ENCODE measurements around the gene LMTK2.

Gene LMTK2

GRCh38 chr7:98178762-98179490 is 72.3 kb downstream of the LMTK2 start:
- Histone ChIP-seq H3K4me1 (no peaks in the 10 kb centered on the region), H3K27me3 (no peaks in the 10 kb centered on the region), H3K36me3 (no peaks in the 10 kb centered on the region), H3K4me3 (ENCODE audit: low read depth, low read length) (no peak overlapping the region), H3K9me3 (no peaks in the 10 kb centered on the region)
- TF ChIP-seq CTCF (IDR thresholded peaks at IDR 0.05; ENCODE audit: low read depth, low read length) = no peak
- DNase-seq = no peak

GRCh38 chr7:98180751-98181150 is 74.1 kb downstream of the LMTK2 start:
- TF ChIP-seq CTCF (IDR thresholded peaks at IDR 0.05; ENCODE audit: low read depth, low read length) = no peak

GRCh38 chr7:98185101-98185500 is 78.4 kb downstream of the LMTK2 start:
- H3K4me1 ChIP-seq = no peaks in the 10 kb centered on the region
- no peak overlapping the region for H3K4me3 ChIP-seq (ENCODE audit: low read depth, low read length)
- TF ChIP-seq CTCF (IDR thresholded peaks at IDR 0.05; ENCODE audit: low read depth, low read length) = no peak
- H3K36me3 ChIP-seq = no peaks in the 10 kb centered on the region
- no peak for DNase-seq
- no peaks in the 10 kb centered on the region for H3K9me3 ChIP-seq
- H3K27me3 ChIP-seq = no peaks in the 10 kb centered on the region

More at GRCh38 chr7:98180751-98181150, 74.1 kb downstream of the LMTK2 start:
- Histone ChIP-seq H3K9me3 (no peaks in the 10 kb centered on the region), H3K27me3 (no peaks in the 10 kb centered on the region), H3K36me3 (no peaks in the 10 kb centered on the region), H3K4me1 (no peaks in the 10 kb centered on the region), H3K4me3 (ENCODE audit: low read depth, low read length) (no peak overlapping the region)
- no peak for DNase-seq

GRCh38 chr7:98186452-98187137 is 79.9 kb downstream of the LMTK2 start:
- Histone ChIP-seq H3K36me3 (peaks cover 6% of the 10 kb centered on the region), H3K9me3 (no peaks in the 10 kb centered on the region), H3K4me3 (ENCODE audit: low read depth, low read length) (no peak overlapping the region), H3K27me3 (no peaks in the 10 kb centered on the region), H3K4me1 (no peaks in the 10 kb centered on the region)
- no peak for DNase-seq
- no peak for TF ChIP-seq CTCF (IDR thresholded peaks at IDR 0.05; ENCODE audit: low read depth, low read length)

- Histone ChIP-seq H3K4me3 (ENCODE audit: low read depth, low read length) (no peak overlapping the region), H3K4me1 (no peaks in the 10 kb centered on the region), H3K9me3 (no peaks in the 10 kb centered on the region), H3K27me3 (no peaks in the 10 kb centered on the region), H3K36me3 (peaks cover 9% of the 10 kb centered on the region)
- TF ChIP-seq CTCF (IDR thresholded peaks at IDR 0.05; ENCODE audit: low read depth, low read length) = no peak
- no peak for DNase-seq
These were observed 80.5 kb downstream of the LMTK2 start for GRCh38 chr7:98187138-98187502.

- Histone ChIP-seq H3K36me3 (peaks cover 22% of the 10 kb centered on the region), H3K27me3 (no peaks in the 10 kb centered on the region), H3K4me3 (ENCODE audit: low read depth, low read length) (no peak overlapping the region), H3K9me3 (no peaks in the 10 kb centered on the region), H3K4me1 (no peaks in the 10 kb centered on the region)
- DNase-seq = no peak
- no peak for TF ChIP-seq CTCF (IDR thresholded peaks at IDR 0.05; ENCODE audit: low read depth, low read length)
These were observed 82.9 kb downstream of the LMTK2 start for GRCh38 chr7:98189559-98189958.
